A549 (cell line): ENCODE data around the gene RPL32. TPM values are rescaled to one million over a fixed set of nuclear protein-coding genes. Genes with fewer than 3 reads are reported as not detected.

Experiments
- ATAC-seq, 2 experiments: fragments of 200-7000 bp in 1 of 2; fragments of >200 bp in 1 of 2; cut with Nextera tagmentation in 1 of 2; cut with Tn5 transposase in 1 of 2; 3 replicates each; pipeline versions ENCODE4 v1.8.0 to v1.9.1; 2018 to 2020; ENCODE audit warnings: mild to moderate bottlenecking in 1 of 2, moderate library complexity in 1 of 2
- CTCF ChIA-PET: fragments of 300-600 bp; sonication (Branson Sonifier 250); formaldehyde crosslinking; extraction: SDS; loops from one replicate; lab custom pipeline; 2021; ENCODE audit warnings: antibody characterized with exemption, inconsistent platforms; lab: Yijun Ruan, JAX
- POLR2A ChIA-PET: fragments of 350-600 bp; formaldehyde crosslinking; extraction: SDS; loops from one replicate; lab custom pipeline; 2021; ENCODE audit warnings: antibody characterized with exemption, inconsistent platforms; lab: Yijun Ruan, JAX
- DNase-seq, 2 experiments: peaks; one replicate each; pipeline versions ENCODE4 v3.0.0 to v3.0.0-alpha.2; 2011 to 2016; ENCODE audit warnings: low read depth in 1 of 2, low spot score in 1 of 2
- FAIRE-seq: peaks from 2 replicates; lab custom pipeline; 2011; peaks lifted over from hg19 to GRCh38; lab: Jason Lieb, UNC
- H3K27ac ChIP-seq, 2 experiments: fragments of >200 bp; sonication (Bioruptor Twin); formaldehyde crosslinking; 3 replicates each; pipeline ENCODE4 v1.5.1; 2016 to 2017
- H3K4me1 ChIP-seq: fragments of >200 bp; sonication (Bioruptor Twin); formaldehyde crosslinking; 3 replicates; pipeline ENCODE4 v1.6.1; 2016
- H3K4me2 ChIP-seq: fragments of >200 bp; sonication (Bioruptor Twin); formaldehyde crosslinking; 3 replicates; pipeline ENCODE4 v1.6.1; 2016
- H3K4me3 ChIP-seq: fragments of >200 bp; sonication (Bioruptor Twin); formaldehyde crosslinking; 3 replicates; pipeline ENCODE4 v1.5.1; 2016
- H3K9me3 ChIP-seq: fragments of >200 bp; sonication (Bioruptor Twin); formaldehyde crosslinking; 3 replicates; pipeline ENCODE4 v1.6.1; 2016
- ATOH8 ChIP-seq: fragments of 250-450 bp; sonication (Bioruptor Pico); IDR thresholded peaks from 2 replicates; pipeline ENCODE4 v1.5.0; 2020; ENCODE audit warnings: low read depth, mild to moderate bottlenecking, moderate library complexity
- BHLHE40 ChIP-seq: IDR thresholded peaks from 2 replicates; pipeline ENCODE4 v1.6.1; 2012; ENCODE audit warnings: low read depth, low read length, inconsistent platforms
- CEBPB ChIP-seq, 2 experiments: fragments of >200 bp in 1 of 2; sonication (Bioruptor Twin) in 1 of 2; formaldehyde crosslinking in 1 of 2; IDR thresholded peaks; 2 replicates each; pipeline ENCODE4 v1.6.1; 2012 to 2016
- CHD2 ChIP-seq: fragments of 150-350 bp; IDR thresholded peaks from 2 replicates; pipeline ENCODE4 v1.6.1; 2014; ENCODE audit warnings: low read length; ENCODE audit not compliant: partially characterized antibody
- CHD4 ChIP-seq: fragments of 200-600 bp; sonication (generic); IDR thresholded peaks from 2 replicates; pipeline ENCODE4 v1.6.1; 2016; ENCODE audit warnings: antibody characterized with exemption, mild to moderate bottlenecking, borderline replicate concordance
- E2F6 ChIP-seq: IDR thresholded peaks from 2 replicates; pipeline ENCODE4 v1.6.1; 2012; ENCODE audit warnings: low read depth, borderline replicate concordance
- EHMT2 ChIP-seq: fragments of 200-600 bp; sonication (generic); IDR thresholded peaks from 2 replicates; pipeline ENCODE4 v1.6.1; 2016; ENCODE audit warnings: antibody characterized with exemption, low read depth, mild to moderate bottlenecking, moderate library complexity
- EP300 ChIP-seq, 2 experiments: fragments of >200 bp; sonication (Bioruptor Twin); formaldehyde crosslinking; IDR thresholded peaks; 2 replicates in 1 of 2; 3 replicates in 1 of 2; pipeline ENCODE4 v1.6.1; 2016 to 2017
- ESRRA ChIP-seq: fragments of 150-350 bp; IDR thresholded peaks from 2 replicates; pipeline ENCODE4 v1.6.1; 2014; ENCODE audit warnings: mild to moderate bottlenecking, low read length, borderline replicate concordance
- FOSB ChIP-seq: fragments of 250-450 bp; sonication (Bioruptor Pico); IDR thresholded peaks from 2 replicates; pipeline ENCODE4 v1.5.0; 2020; ENCODE audit warnings: mild to moderate bottlenecking, moderate library complexity
- FOSL2 ChIP-seq, 2 experiments: fragments of 450-650 bp in 1 of 2; fragments of >200 bp in 1 of 2; sonication (Bioruptor Twin) in 1 of 2; formaldehyde crosslinking; IDR thresholded peaks; 2 replicates each; pipeline versions ENCODE4 v1.5.0 to v1.6.1; 2016 to 2020; ENCODE audit warnings: mild to moderate bottlenecking in 1 of 2, moderate library complexity in 1 of 2
- FOXS1 ChIP-seq: fragments of 250-450 bp; sonication (Bioruptor Pico); IDR thresholded peaks from 2 replicates; pipeline ENCODE4 v1.5.0; 2020; ENCODE audit warnings: mild to moderate bottlenecking, moderate library complexity
- HOXB13 ChIP-seq: fragments of 250-450 bp; sonication (Bioruptor Pico); IDR thresholded peaks from 2 replicates; pipeline ENCODE4 v1.5.0; 2020; ENCODE audit warnings: low read depth, mild to moderate bottlenecking, moderate library complexity
- MAFK ChIP-seq: fragments of 450-650 bp; IDR thresholded peaks from 2 replicates; pipeline ENCODE4 v1.6.1; 2014; ENCODE audit not compliant: partially characterized antibody
- NFE2L2 ChIP-seq: fragments of 150-350 bp; conservative IDR thresholded peaks from 2 replicates; pipeline ENCODE4 v1.6.1; 2014; ENCODE audit warnings: low read length
- NPAS2 ChIP-seq: fragments of 250-450 bp; sonication (Bioruptor Pico); IDR thresholded peaks from 2 replicates; pipeline ENCODE4 v1.8.0; 2022; ENCODE audit warnings: mild to moderate bottlenecking, moderate library complexity, borderline replicate concordance
- PHF8 ChIP-seq: fragments of 200-600 bp; sonication (generic); IDR thresholded peaks from 2 replicates; pipeline ENCODE4 v1.6.1; 2016; ENCODE audit warnings: low read depth, mild to moderate bottlenecking, antibody characterized with exemption, moderate library complexity, borderline replicate concordance
- RAD21 ChIP-seq, 2 experiments: fragments of >200 bp in 1 of 2; sonication (Bioruptor Twin) in 1 of 2; formaldehyde crosslinking in 1 of 2; IDR thresholded peaks in 1 of 2; conservative IDR thresholded peaks in 1 of 2; 2 replicates in 1 of 2; 3 replicates in 1 of 2; pipeline ENCODE4 v1.6.1; 2012 to 2018; ENCODE audit warnings: inconsistent platforms in 1 of 2
- RARB ChIP-seq: fragments of 250-450 bp; sonication (Bioruptor Pico); IDR thresholded peaks from 2 replicates; pipeline ENCODE4 v1.8.0; 2021; ENCODE audit warnings: mild to moderate bottlenecking, moderate library complexity
- RCOR1 ChIP-seq: fragments of 150-350 bp; IDR thresholded peaks from 2 replicates; pipeline ENCODE4 v1.6.1; 2014; ENCODE audit warnings: antibody characterized with exemption, low read length, low read depth
- REST ChIP-seq: fragments of 200-600 bp; sonication (generic); IDR thresholded peaks from 2 replicates; pipeline ENCODE4 v1.6.1; 2016; ENCODE audit warnings: antibody characterized with exemption, mild to moderate bottlenecking, moderate library complexity
- RNF2 ChIP-seq: fragments of 200-600 bp; sonication (generic); IDR thresholded peaks from 2 replicates; pipeline ENCODE4 v1.6.1; 2016; ENCODE audit warnings: low read depth, mild to moderate bottlenecking, antibody characterized with exemption, moderate library complexity, borderline replicate concordance
- SREBF2 ChIP-seq: fragments of 450-650 bp; IDR thresholded peaks from 2 replicates; pipeline ENCODE4 v1.6.1; 2014; ENCODE audit warnings: mild to moderate bottlenecking, moderate library complexity
- TFCP2L1 ChIP-seq: fragments of 250-450 bp; sonication (Bioruptor Pico); IDR thresholded peaks from 2 replicates; pipeline ENCODE4 v1.5.0; 2021; ENCODE audit warnings: mild to moderate bottlenecking
- ZSCAN20 ChIP-seq: fragments of 250-450 bp; sonication (Bioruptor Pico); IDR thresholded peaks from 2 replicates; pipeline ENCODE4 v1.8.0; 2022; ENCODE audit warnings: mild to moderate bottlenecking, moderate library complexity
- WGBS: methylation state at CpG from one replicate; pipeline ENCODE4 v1.1.6; 2017; ENCODE audit errors: missing lambda C conversion rate; 5-methylcytosine and 5-hydroxymethylcytosine counted together
- polyA plus RNA-seq, 4 experiments: library from polyadenylated mRNA; depleted of rRNA in 3 of 4; stranded (reverse); fragments of >200 nt; fragmentation: RNase III in 1 of 4; extraction: RNeasy Plus Mini Kit Qiagen cat#74134 plus additional on column Dnase treatment in 1 of 4; gene quantifications; 2 replicates in 3 of 4; 3 replicates in 1 of 4; pipeline ENCODE4 v1.2.3, GENCODE V29; 2011 to 2017
- TF ChIP-seq, protein P1 (sequence below): fragments of 250-450 bp; sonication (Bioruptor Pico); IDR thresholded peaks from 2 replicates; pipeline ENCODE4 v1.5.0; 2021; ENCODE audit warnings: mild to moderate bottlenecking, moderate library complexity, borderline replicate concordance
- TF ChIP-seq, protein P2 (sequence below): fragments of >200 bp; sonication (Bioruptor Twin); formaldehyde crosslinking; IDR thresholded peaks from 3 replicates; pipeline ENCODE4 v1.5.1; 2016
- TF ChIP-seq, protein P3 (sequence below): IDR thresholded peaks from 2 replicates; pipeline ENCODE4 v1.6.1; 2012
- TF ChIP-seq, protein P4 (sequence below): fragments of 450-650 bp; IDR thresholded peaks from 2 replicates; pipeline ENCODE4 v1.6.1; 2014; ENCODE audit warnings: antibody characterized with exemption

The RPL32 gene
- polyA plus RNA-seq, 2 of the 4 experiments (the other 2 are of a cell fraction) = 2,144 to 2,852 TPM

- POLR2A ChIA-PET = no interaction called here
- FAIRE-seq = no peak
These were observed 47.7 kb downstream of the RPL32 start for GRCh38 chr3:12793701-12794100.

DNA sequence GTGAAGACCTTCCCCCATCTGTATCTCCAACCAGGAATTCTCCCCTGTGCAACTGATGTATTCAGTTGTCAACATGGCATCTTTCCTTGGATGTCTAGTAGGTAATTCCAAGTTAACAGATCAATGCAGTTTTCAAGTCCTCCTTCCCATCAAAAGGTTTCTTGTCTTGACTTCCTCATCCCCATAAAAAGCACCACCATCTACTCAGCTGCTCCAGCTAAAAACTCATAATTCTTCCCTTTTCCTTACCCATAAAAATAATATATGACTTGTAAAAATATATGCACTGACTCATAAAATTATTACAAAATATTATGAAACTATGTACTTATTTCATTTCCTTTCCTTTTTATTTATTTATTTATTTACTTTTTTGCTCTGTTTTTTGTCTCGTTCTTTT, 49.9 kb downstream of the RPL32 start:
- ChIA-PET POLR2A (no interaction called here), CTCF (interaction anchor here (0.8 to 1.5 kb wide), 3 partner anchors 11 to 19 kb away, joined by 3 to 4 read pairs (median 4); no protein-coding TSS in a partner anchor)
- FAIRE-seq (no peak), ATAC-seq (no peak), DNase-seq (no peak)
- Histone ChIP-seq H3K9me3 (no peaks in the 10 kb centered on the region), H3K4me1 (peaks cover 5% of the 10 kb centered on the region; the same call in 1 of the 3 replicates), H3K4me2 (no peak overlapping the region), H3K4me3 (no peak overlapping the region), H3K27ac (no peak overlapping the region)
- WGBS = 71% methylated on average over 1 of the region's 1 CpG
- TF ChIP-seq REST (no peak), PHF8 (no peak), E2F6 (no peak), ZSCAN20 (no peak), FOXS1 (CRISPR knock-in tag) (no peak), RAD21 (conservative IDR thresholded peaks at IDR 0.05 in 1 of 2, IDR thresholded peaks at IDR 0.05 in 1 of 2) (no peak), MAFK (no peak), CEBPB (IDR thresholded peaks at IDR 0.05) (no peak), RNF2 (no peak), RARB (CRISPR knock-in tag) (no peak), SREBF2 (no peak), RCOR1 (no peak)
- TF ChIP-seq, protein P1, sequence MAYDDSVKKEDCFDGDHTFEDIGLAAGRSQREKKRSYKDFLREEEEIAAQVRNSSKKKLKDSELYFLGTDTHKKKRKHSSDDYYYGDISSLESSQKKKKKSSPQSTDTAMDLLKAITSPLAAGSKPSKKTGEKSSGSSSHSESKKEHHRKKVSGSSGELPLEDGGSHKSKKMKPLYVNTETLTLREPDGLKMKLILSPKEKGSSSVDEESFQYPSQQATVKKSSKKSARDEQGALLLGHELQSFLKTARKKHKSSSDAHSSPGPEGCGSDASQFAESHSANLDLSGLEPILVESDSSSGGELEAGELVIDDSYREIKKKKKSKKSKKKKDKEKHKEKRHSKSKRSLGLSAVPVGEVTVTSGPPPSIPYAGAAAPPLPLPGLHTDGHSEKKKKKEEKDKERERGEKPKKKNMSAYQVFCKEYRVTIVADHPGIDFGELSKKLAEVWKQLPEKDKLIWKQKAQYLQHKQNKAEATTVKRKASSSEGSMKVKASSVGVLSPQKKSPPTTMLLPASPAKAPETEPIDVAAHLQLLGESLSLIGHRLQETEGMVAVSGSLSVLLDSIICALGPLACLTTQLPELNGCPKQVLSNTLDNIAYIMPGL (CRISPR knock-in tag) = no peak
- TF ChIP-seq, protein P2, sequence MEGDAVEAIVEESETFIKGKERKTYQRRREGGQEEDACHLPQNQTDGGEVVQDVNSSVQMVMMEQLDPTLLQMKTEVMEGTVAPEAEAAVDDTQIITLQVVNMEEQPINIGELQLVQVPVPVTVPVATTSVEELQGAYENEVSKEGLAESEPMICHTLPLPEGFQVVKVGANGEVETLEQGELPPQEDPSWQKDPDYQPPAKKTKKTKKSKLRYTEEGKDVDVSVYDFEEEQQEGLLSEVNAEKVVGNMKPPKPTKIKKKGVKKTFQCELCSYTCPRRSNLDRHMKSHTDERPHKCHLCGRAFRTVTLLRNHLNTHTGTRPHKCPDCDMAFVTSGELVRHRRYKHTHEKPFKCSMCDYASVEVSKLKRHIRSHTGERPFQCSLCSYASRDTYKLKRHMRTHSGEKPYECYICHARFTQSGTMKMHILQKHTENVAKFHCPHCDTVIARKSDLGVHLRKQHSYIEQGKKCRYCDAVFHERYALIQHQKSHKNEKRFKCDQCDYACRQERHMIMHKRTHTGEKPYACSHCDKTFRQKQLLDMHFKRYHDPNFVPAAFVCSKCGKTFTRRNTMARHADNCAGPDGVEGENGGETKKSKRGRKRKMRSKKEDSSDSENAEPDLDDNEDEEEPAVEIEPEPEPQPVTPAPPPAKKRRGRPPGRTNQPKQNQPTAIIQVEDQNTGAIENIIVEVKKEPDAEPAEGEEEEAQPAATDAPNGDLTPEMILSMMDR = no peak

More at GRCh38 chr3:12793701-12794100, 47.7 kb downstream of the RPL32 start:
- Histone ChIP-seq H3K4me1 (peaks cover 5% of the 10 kb centered on the region; the same call in 1 of the 3 replicates), H3K9me3 (no peaks in the 10 kb centered on the region), H3K4me3 (no peak overlapping the region), H3K27ac (no peak overlapping the region), H3K4me2 (no peak overlapping the region)
- CTCF ChIA-PET = no interaction called here
- TF ChIP-seq CHD4 (no peak), ESRRA (no peak), HOXB13 (no peak), TFCP2L1 (no peak), NPAS2 (CRISPR knock-in tag) (no peak), ZSCAN20 (no peak), ATOH8 (CRISPR knock-in tag) (no peak), NFE2L2 (no peak), CHD2 (no peak), E2F6 (no peak), FOSB (CRISPR knock-in tag) (no peak), EP300 (IDR thresholded peaks at IDR 0.05) (no peak), RARB (CRISPR knock-in tag) (no peak), FOXS1 (CRISPR knock-in tag) (no peak), FOSL2 (IDR thresholded peaks at IDR 0.05) (no peak), FOSL2 (CRISPR knock-in tag; IDR thresholded peaks at IDR 0.05) (no peak), BHLHE40 (no peak), EHMT2 (no peak), CEBPB (IDR thresholded peaks at IDR 0.05) (no peak)
- TF ChIP-seq, protein P3, sequence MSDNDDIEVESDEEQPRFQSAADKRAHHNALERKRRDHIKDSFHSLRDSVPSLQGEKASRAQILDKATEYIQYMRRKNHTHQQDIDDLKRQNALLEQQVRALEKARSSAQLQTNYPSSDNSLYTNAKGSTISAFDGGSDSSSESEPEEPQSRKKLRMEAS = no peak
- TF ChIP-seq, protein P4, sequence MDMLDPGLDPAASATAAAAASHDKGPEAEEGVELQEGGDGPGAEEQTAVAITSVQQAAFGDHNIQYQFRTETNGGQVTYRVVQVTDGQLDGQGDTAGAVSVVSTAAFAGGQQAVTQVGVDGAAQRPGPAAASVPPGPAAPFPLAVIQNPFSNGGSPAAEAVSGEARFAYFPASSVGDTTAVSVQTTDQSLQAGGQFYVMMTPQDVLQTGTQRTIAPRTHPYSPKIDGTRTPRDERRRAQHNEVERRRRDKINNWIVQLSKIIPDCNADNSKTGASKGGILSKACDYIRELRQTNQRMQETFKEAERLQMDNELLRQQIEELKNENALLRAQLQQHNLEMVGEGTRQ = no peak
- no peak for DNase-seq
- 84% methylated on average over 4 of the region's 5 CpGs for WGBS
- ATAC-seq = no peak
